ENCODE data around the gene SMCP.

SMCP gene

GRCh38 chr1:152886758-152887409 lies 8.8 kb downstream of the SMCP start:
- no peak for DNase-seq

DNA sequence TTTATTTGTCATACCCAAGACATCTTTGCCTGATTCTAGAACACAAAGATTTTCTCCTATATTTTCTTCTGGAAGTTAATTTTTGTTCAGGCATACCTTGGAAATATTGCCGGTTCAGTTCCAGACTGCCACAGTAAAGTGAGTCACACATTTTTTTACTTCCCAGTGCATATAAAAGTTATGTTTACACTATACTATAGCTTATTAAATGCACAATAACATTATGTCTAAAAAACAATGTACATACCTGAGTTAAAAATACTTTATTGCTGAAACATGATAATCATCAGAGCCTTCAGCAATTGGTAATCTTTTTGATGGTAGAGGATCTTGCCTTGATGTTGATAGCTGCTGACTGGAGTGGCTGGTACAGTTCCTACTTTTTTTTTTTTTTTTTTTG lies 10.0 kb downstream of the SMCP start:
- no peak for DNase-seq

DNA sequence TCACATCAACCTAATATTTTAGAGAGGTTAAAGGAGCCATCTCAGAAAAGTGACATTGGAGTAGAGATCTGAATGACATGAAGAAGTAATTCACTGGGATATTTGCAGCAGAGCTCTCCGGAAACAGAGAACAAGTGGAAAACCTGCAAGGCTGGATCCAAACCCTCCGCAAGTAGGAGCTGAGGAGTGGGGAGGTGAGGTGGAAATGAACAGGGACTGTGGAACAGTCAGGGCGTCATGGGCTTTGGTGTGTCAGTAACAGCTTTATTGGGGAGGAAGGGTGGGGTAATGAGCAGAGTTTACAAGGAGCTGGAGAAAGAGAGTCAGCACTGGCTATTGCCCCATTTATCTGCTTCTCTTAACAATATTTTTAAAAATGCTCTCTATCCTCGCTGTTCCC lies 20.9 kb downstream of the SMCP start:
- no peak for DNase-seq

DNA sequence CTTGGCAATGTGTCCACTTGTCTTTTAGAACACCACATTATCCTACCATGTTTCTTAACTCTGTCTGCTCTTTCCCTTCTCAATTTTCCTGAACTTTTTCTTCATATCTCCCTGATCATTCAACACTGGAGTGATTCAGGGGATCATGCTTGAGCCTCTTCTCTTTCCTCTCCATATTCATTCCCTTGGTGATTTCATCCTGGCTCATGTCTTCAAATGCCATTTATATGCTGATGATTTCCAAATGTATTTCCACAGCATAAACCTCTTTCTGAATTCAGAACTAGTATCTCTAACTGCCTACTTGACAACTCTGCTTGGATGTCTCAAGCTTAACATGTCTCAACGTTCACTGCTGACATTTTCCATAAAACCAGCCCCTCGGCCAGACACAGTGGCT lies 21.8 kb downstream of the SMCP start:
- DNase-seq = no peak

- no peak for DNase-seq
Measured at GRCh38 chr1:152901631-152902030, 23.5 kb downstream of the SMCP start.

- no peak for DNase-seq
Measured at GRCh38 chr1:152902636-152903035, 24.5 kb downstream of the SMCP start.

DNA sequence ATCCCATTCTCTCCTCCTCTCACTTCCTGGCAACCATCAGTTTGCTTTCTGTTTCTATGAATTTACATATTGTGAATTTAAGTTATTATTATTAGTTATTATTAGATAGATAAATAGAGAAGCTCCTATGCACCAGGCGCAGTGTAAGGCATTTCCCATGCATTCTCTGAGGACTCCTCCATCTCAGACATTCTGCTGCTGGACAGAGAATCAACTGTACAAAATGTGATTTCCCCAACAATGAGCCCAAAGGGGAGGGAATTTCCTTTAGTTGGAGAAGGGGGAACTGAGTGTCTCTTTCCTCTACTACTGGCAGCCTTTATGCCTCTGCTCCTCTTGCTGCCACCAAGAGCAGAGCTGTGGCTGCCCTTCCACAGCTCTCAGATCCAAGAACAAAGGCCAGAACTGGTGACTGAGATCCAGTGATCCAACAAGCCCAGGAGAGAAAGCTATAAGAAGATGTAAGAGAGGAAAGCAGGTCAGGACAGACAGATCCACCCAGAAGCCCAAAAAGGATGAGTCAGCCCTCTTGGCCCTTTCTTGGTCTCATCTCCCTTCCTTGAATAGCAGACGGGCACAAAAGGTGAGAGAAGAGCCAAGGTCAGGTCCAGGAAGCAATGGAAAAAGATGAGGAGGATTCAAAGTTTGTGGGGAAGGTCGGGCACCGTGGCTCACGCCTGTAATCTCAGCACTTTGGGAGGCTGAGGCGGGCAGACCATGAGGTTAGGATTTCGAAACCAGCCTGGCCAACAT lies 26.7 kb downstream of the SMCP start:
- no peak for DNase-seq

DNA sequence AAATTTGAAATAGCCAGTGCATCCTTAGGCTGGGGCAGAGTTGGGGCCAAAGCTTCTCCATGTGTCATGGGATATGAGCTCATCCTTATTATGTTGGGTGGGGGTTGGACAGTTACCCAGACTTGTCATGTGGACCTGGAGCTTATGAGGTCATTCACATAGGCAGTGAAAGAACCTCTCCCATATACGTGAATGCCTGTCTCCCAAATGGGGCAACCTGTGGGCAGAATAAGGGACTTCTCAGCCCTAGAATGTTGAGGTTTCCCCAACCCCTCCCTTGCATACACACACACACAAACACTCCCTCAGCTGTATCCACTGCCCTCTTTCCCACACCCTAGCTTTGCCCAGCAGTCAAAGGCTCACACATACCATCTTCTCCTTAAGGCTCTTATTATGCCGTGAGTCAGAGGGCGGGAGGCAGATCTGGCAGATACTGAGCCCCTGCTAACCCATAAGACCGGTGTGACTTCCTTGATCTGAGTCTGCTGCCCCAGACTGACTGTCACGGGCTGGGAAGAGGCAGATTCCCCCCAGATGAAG lies 28.0 kb downstream of the SMCP start:
- DNase-seq = no peak

- DNase-seq = no peak
Measured at GRCh38 chr1:152907686-152908601, 29.8 kb downstream of the SMCP start, which contains the start of gene IVL. Gene IVL (plus strand): TSS chr1:152908546. CDS start chr1:152909798, 1,252 bp downstream.

DNA sequence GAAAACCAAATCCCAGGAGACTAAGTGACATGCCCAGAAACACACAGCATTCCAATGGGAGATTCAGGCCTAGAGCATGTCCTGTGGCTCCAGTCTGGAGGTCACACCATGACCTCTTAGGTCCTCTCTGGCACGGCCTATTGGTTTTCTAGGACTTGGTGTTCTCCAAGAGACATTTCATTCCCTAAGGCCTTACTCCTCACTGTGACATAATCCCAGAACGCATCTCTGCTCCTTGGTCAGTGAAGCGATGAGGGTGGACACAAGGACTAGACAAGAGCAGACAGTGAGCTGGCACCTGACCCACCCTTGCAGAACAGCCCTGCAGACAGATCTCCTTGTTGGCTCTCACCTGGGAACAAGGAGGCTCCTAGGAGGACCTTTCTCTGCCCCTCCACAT lies 31.1 kb downstream of the SMCP start:
- DNase-seq = no peak

GRCh38 chr1:152912471-152912870 lies 34.3 kb downstream of the SMCP start:
- DNase-seq = no peak

DNA sequence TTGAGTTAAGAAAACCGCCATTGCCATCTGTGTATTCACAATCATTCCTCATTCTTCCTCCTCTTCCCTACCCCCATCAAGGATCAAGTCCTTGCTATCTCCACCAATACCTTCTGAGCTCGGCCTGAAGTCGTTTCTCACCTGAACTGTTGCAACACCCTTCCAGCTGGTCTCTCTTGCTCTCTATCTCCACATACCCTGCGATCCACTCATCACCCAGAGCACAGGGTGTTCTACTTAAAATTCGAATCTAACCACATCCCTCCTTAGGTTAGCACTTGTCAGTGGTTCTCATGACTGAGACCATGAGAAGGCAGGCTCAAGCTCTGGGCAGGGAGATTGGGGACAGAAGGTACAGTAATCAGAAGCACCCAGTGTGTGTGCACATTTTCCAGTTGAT lies 34.8 kb downstream of the SMCP start:
- no peak for DNase-seq

GRCh38 chr1:152917794-152918193 lies 39.7 kb downstream of the SMCP start:
- no peak for DNase-seq

DNA sequence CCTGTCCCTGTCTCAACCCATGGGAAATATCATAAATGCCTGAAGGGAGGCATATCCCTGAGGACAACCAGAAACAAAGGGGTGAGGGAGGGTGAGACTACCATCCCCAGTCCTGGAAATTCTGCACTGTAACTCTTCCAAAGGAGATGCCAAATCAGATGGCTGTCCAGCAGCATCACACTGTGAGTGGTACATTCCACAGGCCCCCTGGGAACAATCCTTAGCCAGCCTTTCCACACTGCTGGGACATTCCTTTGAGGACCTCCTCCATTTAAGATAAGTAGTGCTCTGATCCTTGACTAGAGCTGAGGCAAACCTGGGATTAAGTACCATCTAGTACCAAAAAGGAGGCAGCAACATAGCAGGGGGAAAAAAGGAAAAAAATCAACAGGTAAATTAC lies 40.9 kb downstream of the SMCP start:
- no peak for DNase-seq

DNA sequence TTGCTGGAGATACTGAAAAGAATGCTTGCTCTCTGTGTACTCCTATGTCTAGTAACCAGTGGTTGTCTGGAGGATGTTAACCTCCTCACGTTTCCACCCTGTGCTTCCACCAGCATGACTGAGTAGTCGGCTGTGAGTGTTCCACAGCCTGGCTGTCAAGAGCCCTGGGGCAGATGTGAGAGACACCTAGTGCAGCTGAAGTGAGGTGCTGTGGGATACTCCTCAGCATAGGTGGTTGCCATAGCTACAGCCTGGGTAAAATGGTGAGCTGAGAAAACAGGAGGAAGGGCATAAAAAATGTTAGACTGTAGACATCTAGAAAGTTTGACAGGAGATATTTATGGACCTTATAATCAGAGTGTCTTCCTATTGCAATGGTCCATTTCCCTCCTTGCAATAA lies 46.1 kb downstream of the SMCP start:
- DNase-seq = no peak

DNA sequence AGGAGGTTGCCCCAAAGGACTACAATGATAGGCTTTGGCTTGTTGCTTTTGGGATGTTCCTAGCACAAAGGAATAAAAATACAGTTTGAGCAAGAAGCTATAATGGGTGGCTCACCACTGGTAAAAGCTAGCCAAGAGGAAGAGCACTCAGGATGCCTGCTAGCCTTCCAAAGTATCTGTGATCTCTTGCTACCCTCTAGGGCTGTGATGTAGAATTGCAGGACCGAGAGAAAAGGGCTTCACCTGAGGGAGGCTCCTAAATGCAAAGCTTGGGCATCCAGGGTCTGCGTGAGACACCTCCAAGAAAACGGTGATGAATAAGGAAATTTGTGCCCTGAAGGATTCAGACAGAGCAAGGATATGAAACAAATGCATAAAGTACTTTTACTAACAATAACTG lies 48.0 kb downstream of the SMCP start:
- no peak for DNase-seq

DNA sequence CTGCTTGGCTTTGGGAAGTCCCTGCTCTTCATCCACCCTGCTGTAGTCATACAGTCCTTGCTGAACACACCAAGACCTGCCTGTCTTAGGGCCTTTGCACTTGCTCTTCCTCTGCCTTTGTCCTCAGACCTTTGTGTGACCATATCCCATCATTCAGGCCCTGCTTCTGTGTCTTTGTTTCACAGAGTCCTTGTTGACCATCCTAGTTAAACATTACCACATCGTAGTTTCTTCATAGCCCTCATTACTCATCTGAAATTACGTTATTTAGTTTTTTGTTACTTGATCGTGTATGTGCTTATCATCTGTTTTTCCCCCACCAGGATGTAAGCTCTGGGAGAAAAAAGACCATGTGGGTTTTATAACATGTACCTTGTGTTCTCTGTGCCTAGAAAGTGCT lies 50.5 kb downstream of the SMCP start:
- DNase-seq = no peak

DNA sequence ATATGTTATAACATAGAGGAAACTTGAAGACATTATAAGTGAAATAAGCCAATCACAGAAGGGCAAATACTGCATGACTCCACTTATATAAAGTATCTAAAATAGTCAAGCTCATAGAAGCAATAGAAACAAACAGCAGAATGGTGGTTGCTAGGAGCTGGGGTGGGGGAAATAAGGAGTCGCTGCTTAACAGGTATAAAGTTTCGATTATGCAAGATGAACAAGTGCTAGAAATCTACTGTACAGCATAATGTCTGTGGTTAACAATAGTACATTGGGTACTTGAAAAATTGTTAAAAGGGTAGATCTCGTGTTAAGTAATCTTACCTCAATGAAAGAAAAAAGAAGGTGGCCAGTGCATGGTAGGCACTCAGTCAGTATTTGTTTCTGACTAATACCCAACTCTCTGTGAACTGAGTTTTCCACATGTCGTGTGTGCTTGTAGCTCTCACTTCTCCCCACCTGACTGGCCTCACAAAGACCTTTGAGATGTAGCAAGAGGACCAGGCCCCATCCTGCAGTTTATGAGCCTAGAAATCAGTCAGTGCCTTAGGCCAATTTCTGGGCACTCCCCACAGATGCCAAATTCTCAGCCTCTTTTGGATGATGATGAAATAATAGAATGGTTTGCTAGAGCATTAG lies 54.2 kb downstream of the SMCP start:
- no peak for DNase-seq

DNA sequence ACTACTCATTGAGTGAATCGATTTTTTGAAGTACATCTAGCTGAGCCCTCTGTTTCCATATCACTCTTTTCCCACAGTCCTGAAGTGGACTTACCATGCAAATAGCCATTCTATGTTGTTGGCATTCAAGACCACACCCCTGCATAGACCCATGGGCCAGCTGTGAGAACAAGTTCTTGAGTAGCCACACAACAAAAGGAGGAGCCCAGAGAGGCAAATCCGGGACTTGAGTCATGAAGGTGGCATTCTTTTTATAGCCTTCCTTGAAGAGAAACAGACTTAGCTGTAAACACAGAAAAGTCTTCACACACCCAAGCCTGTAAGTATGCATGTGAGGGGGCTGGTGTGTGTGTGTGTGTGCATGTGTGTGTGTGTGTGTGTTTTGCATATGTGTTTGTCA lies 55.1 kb downstream of the SMCP start:
- DNase-seq = no peak
